ENCODE data around the gene BTG2.

Gene BTG2

GRCh38 chr1:203343956-203344754 lies 38.8 kb downstream of the BTG2 start:
- H3K27ac ChIP-seq, result no peak overlapping the region
- no peak for TF ChIP-seq CTCF (conservative IDR thresholded peaks at IDR 0.05)

GRCh38 chr1:203346060-203346768 lies 40.9 kb downstream of the BTG2 start:
- no peak overlapping the region for H3K27ac ChIP-seq
- TF ChIP-seq CTCF (conservative IDR thresholded peaks at IDR 0.05), result no peak

GRCh38 chr1:203346769-203347102 lies 41.4 kb downstream of the BTG2 start:
- no peak for TF ChIP-seq CTCF (conservative IDR thresholded peaks at IDR 0.05)
- no peak overlapping the region for H3K27ac ChIP-seq

- no peak for TF ChIP-seq CTCF (conservative IDR thresholded peaks at IDR 0.05)
Observed at GRCh38 chr1:203349166-203349565, 43.8 kb downstream of the BTG2 start.

GRCh38 chr1:203349773-203350524 lies 44.6 kb downstream of the BTG2 start:
- no peak overlapping the region for H3K27ac ChIP-seq
- no peak for TF ChIP-seq CTCF (conservative IDR thresholded peaks at IDR 0.05)

More at GRCh38 chr1:203349166-203349565, 43.8 kb downstream of the BTG2 start:
- H3K27ac ChIP-seq, result no peak overlapping the region

GRCh38 chr1:203351037-203351625 lies 45.8 kb downstream of the BTG2 start, which contains the start of gene FMOD:
Gene FMOD (minus strand): TSS chr1:203351122. CDS start chr1:203348270, 2,852 bp downstream.
- peak within 1 kb of the TSS; percentile 1; the same call in 1 of the 2 replicates for H3K27ac ChIP-seq
- no peak for TF ChIP-seq CTCF (conservative IDR thresholded peaks at IDR 0.05)

- no peak overlapping the region for H3K27ac ChIP-seq
- TF ChIP-seq CTCF (conservative IDR thresholded peaks at IDR 0.05), result no peak
Observed at GRCh38 chr1:203353486-203353885, 48.2 kb downstream of the BTG2 start.
